Neural crest cell (in vitro differentiated cells): Measurements from ENCODE around the gene DDX17. TPM values are rescaled to one million over a fixed set of nuclear protein-coding genes. Genes with fewer than 3 reads are reported as not detected.
A peak's percentile ranks its signal among the peaks of the same experiment; 100 is the strongest.

Experiments used
- DNase-seq: peaks from one replicate; pipeline ENCODE4 v3.0.0; 2021; ENCODE audit warnings: low read depth, mixed read lengths, low spot score
- H3K27ac Mint-ChIP-seq: one replicate; pipeline ENCODE4 v1.8.0; 2021; ENCODE audit warnings: mild to moderate bottlenecking, mixed read lengths; ENCODE audit not compliant: unreplicated experiment
- H3K27me3 Mint-ChIP-seq: 2 replicates; pipeline ENCODE4 v1.8.0; 2021; ENCODE audit warnings: low read depth, mild to moderate bottlenecking, mixed read lengths
- H3K36me3 Mint-ChIP-seq: 2 replicates; pipeline ENCODE4 v1.8.0; 2021; ENCODE audit warnings: low read depth, mild to moderate bottlenecking, mixed read lengths
- H3K4me1 Mint-ChIP-seq: 2 replicates; pipeline ENCODE4 v1.8.0; 2021; ENCODE audit warnings: mixed read lengths
- H3K4me3 Mint-ChIP-seq: one replicate; pipeline ENCODE4 v1.8.0; 2021; ENCODE audit warnings: mild to moderate bottlenecking, mixed read lengths
- H3K9me3 Mint-ChIP-seq: 2 replicates; pipeline ENCODE4 v1.8.0; 2021; ENCODE audit warnings: mixed read lengths
- total RNA-seq: library from RNA; stranded (reverse); gene quantifications from 2 replicates; pipeline ENCODE4 v1.2.1, GENCODE V29; 2021
- TF ChIP-seq, protein P1 (sequence below): fragments of 200-600 bp; sonication (generic); conservative IDR thresholded peaks from 2 replicates; pipeline ENCODE4 v1.5.0; 2021; ENCODE audit warnings: antibody characterized with exemption, mild to moderate bottlenecking

DDX17 gene
- total RNA-seq, 1 donor from 2014 or later: 500 TPM

DNA sequence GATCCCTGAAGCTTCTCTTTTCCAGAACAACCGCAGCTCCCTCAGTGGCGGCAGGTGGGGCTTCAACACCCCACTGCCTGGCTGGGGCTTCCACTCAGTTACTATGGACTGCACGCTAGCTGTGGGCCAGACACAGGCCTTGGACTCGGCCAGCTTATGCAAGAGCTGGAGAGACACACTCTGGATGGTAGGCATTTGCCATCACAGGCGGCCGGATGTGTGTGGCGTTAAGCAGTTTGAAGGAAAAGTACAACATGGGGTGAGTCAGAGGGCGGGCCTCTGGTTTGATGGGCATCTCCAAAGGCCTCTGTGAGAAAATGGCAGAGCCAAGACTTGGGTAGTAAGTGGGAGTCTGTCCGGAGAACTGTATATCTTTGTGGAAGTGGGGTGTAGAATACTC lies 68.7 kb downstream of the DDX17 start:
- H3K36me3 Mint-ChIP-seq: no peaks in the 10 kb centered on the region
- H3K27ac Mint-ChIP-seq: no peak overlapping the region
- TF ChIP-seq, protein P1, sequence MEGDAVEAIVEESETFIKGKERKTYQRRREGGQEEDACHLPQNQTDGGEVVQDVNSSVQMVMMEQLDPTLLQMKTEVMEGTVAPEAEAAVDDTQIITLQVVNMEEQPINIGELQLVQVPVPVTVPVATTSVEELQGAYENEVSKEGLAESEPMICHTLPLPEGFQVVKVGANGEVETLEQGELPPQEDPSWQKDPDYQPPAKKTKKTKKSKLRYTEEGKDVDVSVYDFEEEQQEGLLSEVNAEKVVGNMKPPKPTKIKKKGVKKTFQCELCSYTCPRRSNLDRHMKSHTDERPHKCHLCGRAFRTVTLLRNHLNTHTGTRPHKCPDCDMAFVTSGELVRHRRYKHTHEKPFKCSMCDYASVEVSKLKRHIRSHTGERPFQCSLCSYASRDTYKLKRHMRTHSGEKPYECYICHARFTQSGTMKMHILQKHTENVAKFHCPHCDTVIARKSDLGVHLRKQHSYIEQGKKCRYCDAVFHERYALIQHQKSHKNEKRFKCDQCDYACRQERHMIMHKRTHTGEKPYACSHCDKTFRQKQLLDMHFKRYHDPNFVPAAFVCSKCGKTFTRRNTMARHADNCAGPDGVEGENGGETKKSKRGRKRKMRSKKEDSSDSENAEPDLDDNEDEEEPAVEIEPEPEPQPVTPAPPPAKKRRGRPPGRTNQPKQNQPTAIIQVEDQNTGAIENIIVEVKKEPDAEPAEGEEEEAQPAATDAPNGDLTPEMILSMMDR: no peak
- H3K27me3 Mint-ChIP-seq: no peaks in the 10 kb centered on the region
- H3K4me1 Mint-ChIP-seq: no peaks in the 10 kb centered on the region
- H3K9me3 Mint-ChIP-seq: no peaks in the 10 kb centered on the region
- no peak for DNase-seq
- no peak overlapping the region for H3K4me3 Mint-ChIP-seq

DNA sequence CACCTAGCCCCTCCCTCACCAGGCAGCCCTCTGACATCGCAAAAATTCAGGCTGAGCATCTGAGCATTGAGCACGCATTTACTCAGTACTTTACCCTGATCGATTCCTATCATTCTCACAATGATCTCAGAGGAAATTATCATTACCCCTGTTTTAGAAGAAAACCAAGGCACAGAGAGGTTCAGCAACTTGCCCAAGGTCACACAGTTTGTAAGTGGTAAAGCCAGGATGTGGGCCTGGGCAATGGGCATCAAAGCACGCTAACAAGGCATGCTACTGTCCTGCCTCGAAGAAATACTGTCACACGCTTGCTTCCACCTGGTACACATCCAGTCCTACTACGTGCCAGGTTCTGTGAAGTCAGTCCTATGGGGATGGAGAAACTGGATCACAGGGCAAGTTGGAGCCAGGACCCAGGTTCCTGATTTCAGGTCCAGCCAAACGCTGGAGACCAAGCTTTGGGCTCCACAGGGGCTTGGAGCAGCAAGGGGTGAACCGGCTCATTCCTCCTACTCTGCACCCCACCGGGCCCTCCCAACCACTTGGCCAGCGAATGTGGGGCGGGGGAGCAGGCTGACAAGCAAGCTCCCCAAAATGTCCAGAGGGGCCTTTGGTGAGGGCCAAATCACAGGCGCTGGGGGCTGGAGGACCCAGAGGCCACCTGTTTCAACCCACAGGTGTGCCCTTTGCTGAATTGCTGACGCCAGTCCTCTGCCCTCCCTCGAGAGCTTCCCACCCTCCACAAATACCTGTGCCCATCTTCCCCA lies 69.3 kb downstream of the DDX17 start:
- no peaks in the 10 kb centered on the region for H3K36me3 Mint-ChIP-seq
- no peaks in the 10 kb centered on the region for H3K4me1 Mint-ChIP-seq

DNA sequence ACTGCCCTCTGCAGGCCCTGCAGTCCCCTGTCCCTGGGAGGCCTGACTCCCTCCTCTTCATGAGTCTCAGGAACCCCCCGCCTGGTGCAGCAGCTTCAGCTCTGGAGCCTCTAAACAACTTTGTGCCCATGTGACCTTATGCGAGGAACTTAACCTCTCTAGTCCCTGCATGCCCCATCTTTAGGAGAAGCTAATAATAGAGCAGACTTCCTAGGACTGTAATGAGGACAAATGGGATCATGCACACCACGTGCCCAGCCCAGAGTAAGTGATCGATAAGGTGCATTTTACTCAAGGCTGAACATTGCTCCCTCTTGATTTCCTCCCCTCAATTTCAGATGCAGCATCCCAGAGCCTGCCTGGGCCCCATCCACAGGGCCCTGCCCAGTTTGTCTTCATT lies 70.1 kb downstream of the DDX17 start:
- no peak for DNase-seq
- Mint-ChIP-seq H3K9me3 (no peaks in the 10 kb centered on the region), H3K4me3 (no peak overlapping the region), H3K27ac (no peak overlapping the region), H3K4me1 (no peaks in the 10 kb centered on the region), H3K27me3 (no peaks in the 10 kb centered on the region), H3K36me3 (no peaks in the 10 kb centered on the region)
- TF ChIP-seq, protein P1: no peak

More for the DNA sequence above, 69.3 kb downstream of the DDX17 start:
- TF ChIP-seq, protein P1: no peak
- H3K4me3 Mint-ChIP-seq: no peak overlapping the region
- H3K27me3 Mint-ChIP-seq: no peaks in the 10 kb centered on the region
- H3K27ac Mint-ChIP-seq: peak overlapping the region; percentile 43
- no peaks in the 10 kb centered on the region for H3K9me3 Mint-ChIP-seq
- no peak for DNase-seq

- TF ChIP-seq, protein P1: no peak
- no peak for DNase-seq
- Mint-ChIP-seq H3K9me3 (no peaks in the 10 kb centered on the region), H3K27ac (no peak overlapping the region), H3K4me3 (no peak overlapping the region), H3K27me3 (no peaks in the 10 kb centered on the region), H3K4me1 (peaks cover under 1% of the 10 kb centered on the region), H3K36me3 (no peaks in the 10 kb centered on the region)
These were observed 71.1 kb downstream of the DDX17 start for GRCh38 chr22:38435010-38435409.

- H3K27ac Mint-ChIP-seq: peak overlapping the region; percentile 27
- peaks cover 10% of the 10 kb centered on the region for H3K4me1 Mint-ChIP-seq
- no peaks in the 10 kb centered on the region for H3K27me3 Mint-ChIP-seq
- H3K9me3 Mint-ChIP-seq: no peaks in the 10 kb centered on the region
- TF ChIP-seq, protein P1: no peak
- H3K36me3 Mint-ChIP-seq: no peaks in the 10 kb centered on the region
- H3K4me3 Mint-ChIP-seq: no peak overlapping the region
- no peak for DNase-seq
These were observed 72.2 kb downstream of the DDX17 start for GRCh38 chr22:38433871-38434270.

Other genes with a start within 250 kb of the DDX17 start
- gene TMEM184B, start 233.3 kb downstream of the DDX17 start, total RNA-seq: 58.3 and 60.3 TPM in 2 replicates
- 243 and 250 TPM in 2 replicates for gene CSNK1E, start 188.9 kb downstream of the DDX17 start, total RNA-seq
- 4.0 and 4.4 TPM in 2 replicates for gene KCNJ4, start 51.1 kb downstream of the DDX17 start, total RNA-seq
- gene KDELR3, start 38.2 kb downstream of the DDX17 start, total RNA-seq: 5.1 and 5.3 TPM in 2 replicates
- 8.1 and 9.0 TPM in 2 replicates for gene DMC1, start 63.9 kb upstream of the DDX17 start, total RNA-seq
- 7.3 and 7.8 TPM in 2 replicates for gene FAM227A, start 150.1 kb upstream of the DDX17 start, total RNA-seq
- 39.1 and 39.4 TPM in 2 replicates for gene CBY1, start 150.3 kb upstream of the DDX17 start, total RNA-seq
- 105 and 107 TPM in 2 replicates for gene TOMM22, start 175.6 kb upstream of the DDX17 start, total RNA-seq
- 50.5 and 51.8 TPM in 2 replicates for gene JOSD1, start 194.6 kb upstream of the DDX17 start, total RNA-seq
- gene GTPBP1, start 199.6 kb upstream of the DDX17 start, total RNA-seq: 73.3 and 75.6 TPM in 2 replicates
- 39.0 and 41.7 TPM in 2 replicates for gene SUN2, start 249.7 kb upstream of the DDX17 start, total RNA-seq